HCT116 (cell line): ENCODE data around the gene RYR2. TPM values are rescaled to one million over a fixed set of nuclear protein-coding genes. Genes with fewer than 3 reads are reported as not detected.

Experiments used
- ATAC-seq: fragments of 200-7000 bp; cut with Tn5 transposase; 2 replicates; pipeline ENCODE4 v1.9.1; 2020; ENCODE audit warnings: mild to moderate bottlenecking, moderate library complexity
- BruUV-seq: library from RNA; stranded (reverse); fragments of 400-500 nt; replicated peaks from 2 replicates; lab custom pipeline; 2021; lab: Mats Ljungman, UMichigan
- CTCF ChIA-PET: fragments of 300-600 bp; sonication (Branson Sonifier 250); formaldehyde crosslinking; loops from one replicate; lab custom pipeline; 2021; ENCODE audit warnings: antibody characterized with exemption; lab: Charles Lee
- POLR2A ChIA-PET: fragments of 300-600, 350-600 bp; sonication (Branson Sonifier 250); formaldehyde crosslinking; loops from one replicate; lab custom pipeline; 2021; ENCODE audit warnings: antibody characterized with exemption; lab: Charles Lee
- RAD21 ChIA-PET, 2 experiments: fragments of 300-600 bp; sonication (Branson Sonifier 250); formaldehyde crosslinking; loops; one replicate each; lab custom pipeline; 2023; ENCODE audit warnings: low total read pairs in 2 of 2; ENCODE audit not compliant: uncharacterized antibody in 2 of 2, unreplicated experiment in 2 of 2, low non-redundant PET in 1 of 2; lab: Charles Lee
- DNase-seq: peaks from one replicate; pipeline ENCODE4 v3.0.0-alpha.2; 2010; ENCODE audit warnings: low read depth, low spot score
- H2AFZ ChIP-seq: fragments of 200-600 bp; shearing (Covaris generic), sonication (generic); 2 replicates; pipeline ENCODE4 v1.6.1; 2017; ENCODE audit warnings: low read depth, mixed run types, mixed read lengths, antibody characterized with exemption, low read length; ENCODE audit not compliant: poor library complexity, severe bottlenecking
- H3K27ac ChIP-seq: 2 replicates; pipeline ENCODE4 v1.5.1; 2012; ENCODE audit warnings: low read depth, low read length
- H3K27me3 ChIP-seq: fragments of 200-600 bp; sonication (generic); 2 replicates; pipeline ENCODE4 v1.6.1; 2016; ENCODE audit warnings: mixed run types, low read length, mixed read lengths; ENCODE audit not compliant: insufficient read depth
- H3K36me3 ChIP-seq, 2 experiments: fragments of 200-500 bp in 1 of 2; fragments of 200-600 bp in 1 of 2; sonication (Bioruptor generic) in 1 of 2; sonication (generic) in 1 of 2; 2 replicates each; pipeline versions ENCODE4 v1.5.1 to v1.6.1; 2014 to 2016; ENCODE audit warnings: low read length in 2 of 2, inconsistent platforms in 1 of 2, mixed read lengths in 1 of 2, mixed run types in 1 of 2; ENCODE audit not compliant: insufficient read depth in 2 of 2, control insufficient read depth in 1 of 2
- H3K4me1 ChIP-seq, 2 experiments: fragments of 200-600 bp in 1 of 2; sonication (generic) in 1 of 2; 2 replicates each; pipeline versions ENCODE4 v1.5.1 to v1.6.1; 2012 to 2017; ENCODE audit warnings: low read length in 2 of 2, inconsistent platforms in 1 of 2, mild to moderate bottlenecking in 1 of 2, mixed read lengths in 1 of 2, mixed run types in 1 of 2, moderate library complexity in 1 of 2; ENCODE audit not compliant: insufficient read depth in 2 of 2, control insufficient read depth in 1 of 2
- H3K4me2 ChIP-seq: fragments of 200-600 bp; sonication (generic); 2 replicates; pipeline ENCODE4 v1.6.1; 2017; ENCODE audit warnings: mixed run types, low read length, mixed read lengths
- H3K4me3 ChIP-seq, 2 experiments: fragments of 200-600 bp in 1 of 2; sonication (generic) in 1 of 2; replicated peaks in 1 of 2; 2 replicates each; pipeline ENCODE4 v1.5.1; 2011 to 2016; ENCODE audit warnings: low read length in 2 of 2, control low read depth in 1 of 2, low read depth in 1 of 2, mild to moderate bottlenecking in 1 of 2, mixed read lengths in 1 of 2, mixed run types in 1 of 2
- H3K79me2 ChIP-seq: fragments of 200-600 bp; sonication (generic); 2 replicates; pipeline ENCODE4 v1.6.1; 2017; ENCODE audit warnings: mild to moderate bottlenecking, mixed run types, low read length, moderate library complexity, mixed read lengths; ENCODE audit not compliant: insufficient read depth
- H3K9ac ChIP-seq: fragments of 200-600 bp; sonication (generic); 2 replicates; pipeline ENCODE4 v1.6.1; 2016; ENCODE audit warnings: low read length, mixed read lengths
- H3K9me2 ChIP-seq: fragments of 200-600 bp; sonication (generic), shearing (Covaris generic); 2 replicates; pipeline ENCODE4 v1.6.1; 2017; ENCODE audit warnings: mixed run types, mild to moderate bottlenecking, moderate library complexity; ENCODE audit not compliant: insufficient read depth
- H3K9me3 ChIP-seq, 2 experiments: fragments of 200-500 bp in 1 of 2; fragments of 200-600 bp in 1 of 2; sonication (Bioruptor generic) in 1 of 2; sonication (generic) in 1 of 2; 2 replicates each; pipeline ENCODE4 v1.6.1; 2014 to 2017; ENCODE audit warnings: low read length in 2 of 2, mixed read lengths in 2 of 2, inconsistent platforms in 1 of 2, low read depth in 1 of 2, mild to moderate bottlenecking in 1 of 2, mixed run types in 1 of 2, moderate library complexity in 1 of 2; ENCODE audit not compliant: control insufficient read depth in 1 of 2, insufficient read depth in 1 of 2
- H4K20me1 ChIP-seq: fragments of 200-600 bp; sonication (generic), shearing (Covaris generic); 2 replicates; pipeline ENCODE4 v1.6.1; 2017; ENCODE audit warnings: mixed run types, mild to moderate bottlenecking, moderate library complexity; ENCODE audit not compliant: insufficient read depth
- CBX3 ChIP-seq: IDR thresholded peaks from 2 replicates; pipeline ENCODE4 v1.6.1; 2012; ENCODE audit warnings: low read depth
- EGR1 ChIP-seq: IDR thresholded peaks from 2 replicates; pipeline ENCODE4 v1.6.1; 2012; ENCODE audit warnings: low read depth
- ELF1 ChIP-seq: IDR thresholded peaks from 2 replicates; pipeline ENCODE4 v1.6.1; 2012; ENCODE audit warnings: low read depth, borderline replicate concordance
- EZH2 ChIP-seq: fragments of 200-600 bp; sonication (generic); IDR thresholded peaks from 2 replicates; pipeline ENCODE4 v1.6.1; 2017; ENCODE audit warnings: antibody characterized with exemption, mixed run types
- EZH2phosphoT487 ChIP-seq: fragments of 200-600 bp; IDR thresholded peaks from 2 replicates; pipeline ENCODE4 v1.6.1; 2018; ENCODE audit warnings: antibody characterized with exemption, borderline replicate concordance
- JUND ChIP-seq: IDR thresholded peaks from 2 replicates; pipeline ENCODE4 v1.6.1; 2012
- RAD21 ChIP-seq: IDR thresholded peaks from 2 replicates; pipeline ENCODE4 v1.6.1; 2012; ENCODE audit warnings: low read depth, mild to moderate bottlenecking
- SIN3A ChIP-seq: IDR thresholded peaks from 2 replicates; pipeline ENCODE4 v1.6.1; 2012; ENCODE audit warnings: low read depth
- SRF ChIP-seq: IDR thresholded peaks from 2 replicates; pipeline ENCODE4 v1.6.1; 2012; ENCODE audit warnings: low read depth
- TCF7L2 ChIP-seq: IDR thresholded peaks from 2 replicates; pipeline ENCODE4 v1.7.0; 2011; ENCODE audit warnings: borderline replicate concordance, inconsistent platforms; ENCODE audit not compliant: insufficient read depth, insufficient read length; ENCODE audit errors: extremely low read depth
- YY1 ChIP-seq: IDR thresholded peaks from 2 replicates; pipeline ENCODE4 v1.6.1; 2011; ENCODE audit warnings: low read length, low read depth, moderate library complexity, mild to moderate bottlenecking; ENCODE audit not compliant: insufficient replicate concordance; ENCODE audit errors: extremely low read depth
- ZNF274 ChIP-seq: fragments of 200-500 bp; sonication (Bioruptor generic); IDR thresholded peaks from 2 replicates; pipeline ENCODE4 v1.6.1; 2014; ENCODE audit warnings: mild to moderate bottlenecking, low read depth, low read length, inconsistent platforms
- intact Hi-C: fragments of 100-400 bp; cut with micrococcal nuclease; formaldehyde crosslinking; loops from 2 replicates; pipeline ENCODE4 v1.10.0; 2022
- total RNA-seq: library from RNA; stranded (reverse); gene quantifications from one replicate; pipeline ENCODE4 v1.2.1, GENCODE V29; 2021; ENCODE audit not compliant: unreplicated experiment
- TF ChIP-seq, protein P1 (sequence below): IDR thresholded peaks from 2 replicates; pipeline ENCODE4 v1.6.1; 2011; ENCODE audit warnings: mild to moderate bottlenecking, low read length, moderate library complexity; ENCODE audit not compliant: insufficient replicate concordance; ENCODE audit errors: extremely low read depth

Gene RYR2
- total RNA-seq, 1 experiment from 2014 or later = 0.02 TPM

DNA sequence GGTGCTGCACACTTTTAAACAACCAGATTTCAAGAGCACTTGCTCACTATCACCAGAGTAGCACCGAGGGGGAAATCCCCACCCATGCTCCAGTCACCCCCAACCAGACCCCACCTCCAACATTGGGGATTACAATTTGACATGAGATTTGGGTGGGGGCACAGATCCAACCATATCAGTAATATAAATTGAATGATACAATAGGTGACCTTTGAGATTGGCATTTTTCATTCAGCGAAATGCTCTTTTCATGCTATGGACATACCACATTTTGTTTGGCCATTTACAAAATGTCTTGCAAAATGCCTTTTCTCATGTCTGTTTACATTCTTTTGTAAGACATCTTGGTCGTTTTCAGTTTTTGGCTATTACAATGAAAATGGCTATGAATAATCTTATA is 23.9 kb downstream of the RYR2 start (continued):
- no peak for TF ChIP-seq YY1

DNA sequence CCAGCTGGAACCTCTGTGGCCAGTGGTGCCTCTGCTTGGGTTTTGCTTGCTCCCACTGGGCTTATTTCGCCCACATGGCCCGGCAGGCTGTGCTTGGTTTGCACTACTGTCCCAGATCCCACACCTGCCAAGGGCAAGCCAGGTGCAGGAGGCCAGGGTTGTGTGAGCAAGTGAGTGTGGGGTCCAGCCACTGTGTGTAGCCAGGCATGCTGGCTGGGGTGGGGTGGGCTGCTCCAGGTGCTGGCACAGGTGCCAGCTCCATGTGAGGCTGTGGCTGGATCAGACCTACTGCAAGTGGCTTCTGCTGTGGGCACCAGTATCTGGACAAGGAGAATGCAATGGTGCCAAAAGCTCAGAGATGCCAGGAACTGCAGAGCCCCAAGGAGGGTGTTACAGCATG is 28.5 kb downstream of the RYR2 start:
- H3K36me3 ChIP-seq = no peaks in the 10 kb centered on the region
- DNase-seq (no peak), ATAC-seq (no peak)
- TF ChIP-seq, protein P1, sequence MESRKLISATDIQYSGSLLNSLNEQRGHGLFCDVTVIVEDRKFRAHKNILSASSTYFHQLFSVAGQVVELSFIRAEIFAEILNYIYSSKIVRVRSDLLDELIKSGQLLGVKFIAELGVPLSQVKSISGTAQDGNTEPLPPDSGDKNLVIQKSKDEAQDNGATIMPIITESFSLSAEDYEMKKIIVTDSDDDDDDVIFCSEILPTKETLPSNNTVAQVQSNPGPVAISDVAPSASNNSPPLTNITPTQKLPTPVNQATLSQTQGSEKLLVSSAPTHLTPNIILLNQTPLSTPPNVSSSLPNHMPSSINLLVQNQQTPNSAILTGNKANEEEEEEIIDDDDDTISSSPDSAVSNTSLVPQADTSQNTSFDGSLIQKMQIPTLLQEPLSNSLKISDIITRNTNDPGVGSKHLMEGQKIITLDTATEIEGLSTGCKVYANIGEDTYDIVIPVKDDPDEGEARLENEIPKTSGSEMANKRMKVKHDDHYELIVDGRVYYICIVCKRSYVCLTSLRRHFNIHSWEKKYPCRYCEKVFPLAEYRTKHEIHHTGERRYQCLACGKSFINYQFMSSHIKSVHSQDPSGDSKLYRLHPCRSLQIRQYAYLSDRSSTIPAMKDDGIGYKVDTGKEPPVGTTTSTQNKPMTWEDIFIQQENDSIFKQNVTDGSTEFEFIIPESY = no peak
- TF ChIP-seq EGR1 (no peak), SRF (no peak), EZH2 (no peak), ELF1 (no peak), EZH2phosphoT487 (no peak), SIN3A (no peak), CBX3 (no peak), JUND (no peak), TCF7L2 (no peak), RAD21 (no peak), ZNF274 (no peak)
- no peak overlapping the region for H3K4me2 ChIP-seq
- H3K4me1 ChIP-seq = no peaks in the 10 kb centered on the region
- no peak overlapping the region for H3K4me3 ChIP-seq
- ChIA-PET POLR2A (no interaction called here), RAD21 (no interaction called here), CTCF (no interaction called here)
- intact Hi-C loops = no loop called here
- H3K79me2 ChIP-seq = no peaks in the 10 kb centered on the region
- no peak overlapping the region for H2AFZ ChIP-seq
- no peak overlapping the region for H3K27ac ChIP-seq
- no peaks in the 10 kb centered on the region for H3K27me3 ChIP-seq
- no peak overlapping the region for H3K9ac ChIP-seq
- BruUV-seq = no TSS peak
- no peaks in the 10 kb centered on the region for H4K20me1 ChIP-seq
- H3K9me2 ChIP-seq = no peaks in the 10 kb centered on the region
- no peaks in the 10 kb centered on the region for H3K9me3 ChIP-seq
